GM23338 (cell line): Measurements from ENCODE around the gene SLC30A10. TPM values are rescaled to one million over a fixed set of nuclear protein-coding genes. Genes with fewer than 3 reads are reported as not detected.

Source experiments
- ETS1 ChIP-seq: IDR thresholded peaks from 2 replicates; pipeline ENCODE4 v1.6.1; 2016; ENCODE audit warnings: antibody characterized with exemption
- REST ChIP-seq: IDR thresholded peaks from one replicate; pipeline ENCODE4 v1.6.1; 2018; ENCODE audit warnings: antibody characterized with exemption; ENCODE audit not compliant: unreplicated experiment
- polyA plus RNA-seq: library from polyadenylated mRNA; unstranded; fragments of >200 nt; fragmentation: Nextera tagmentation; extraction: Ambion mirVana; gene quantifications from 2 replicates; pipeline ENCODE4 v1.2.1, GENCODE V29; 2016
- total RNA-seq: library from RNA; depleted of rRNA; stranded (reverse); fragments of >200 nt; shearing (Covaris generic); gene quantifications from 2 replicates; pipeline ENCODE4 v1.2.3, GENCODE V29; 2014
- TF ChIP-seq, protein P1 (sequence below): fragments of 250-450 bp; sonication (Bioruptor Pico); IDR thresholded peaks from 2 replicates; pipeline ENCODE4 v1.5.0; 2020; ENCODE audit warnings: mild to moderate bottlenecking, moderate library complexity

The SLC30A10 gene
- total and polyA plus RNA-seq, 2 experiments from 2014 or later = 0.47 to 1.1 TPM

- TF ChIP-seq, protein P1, sequence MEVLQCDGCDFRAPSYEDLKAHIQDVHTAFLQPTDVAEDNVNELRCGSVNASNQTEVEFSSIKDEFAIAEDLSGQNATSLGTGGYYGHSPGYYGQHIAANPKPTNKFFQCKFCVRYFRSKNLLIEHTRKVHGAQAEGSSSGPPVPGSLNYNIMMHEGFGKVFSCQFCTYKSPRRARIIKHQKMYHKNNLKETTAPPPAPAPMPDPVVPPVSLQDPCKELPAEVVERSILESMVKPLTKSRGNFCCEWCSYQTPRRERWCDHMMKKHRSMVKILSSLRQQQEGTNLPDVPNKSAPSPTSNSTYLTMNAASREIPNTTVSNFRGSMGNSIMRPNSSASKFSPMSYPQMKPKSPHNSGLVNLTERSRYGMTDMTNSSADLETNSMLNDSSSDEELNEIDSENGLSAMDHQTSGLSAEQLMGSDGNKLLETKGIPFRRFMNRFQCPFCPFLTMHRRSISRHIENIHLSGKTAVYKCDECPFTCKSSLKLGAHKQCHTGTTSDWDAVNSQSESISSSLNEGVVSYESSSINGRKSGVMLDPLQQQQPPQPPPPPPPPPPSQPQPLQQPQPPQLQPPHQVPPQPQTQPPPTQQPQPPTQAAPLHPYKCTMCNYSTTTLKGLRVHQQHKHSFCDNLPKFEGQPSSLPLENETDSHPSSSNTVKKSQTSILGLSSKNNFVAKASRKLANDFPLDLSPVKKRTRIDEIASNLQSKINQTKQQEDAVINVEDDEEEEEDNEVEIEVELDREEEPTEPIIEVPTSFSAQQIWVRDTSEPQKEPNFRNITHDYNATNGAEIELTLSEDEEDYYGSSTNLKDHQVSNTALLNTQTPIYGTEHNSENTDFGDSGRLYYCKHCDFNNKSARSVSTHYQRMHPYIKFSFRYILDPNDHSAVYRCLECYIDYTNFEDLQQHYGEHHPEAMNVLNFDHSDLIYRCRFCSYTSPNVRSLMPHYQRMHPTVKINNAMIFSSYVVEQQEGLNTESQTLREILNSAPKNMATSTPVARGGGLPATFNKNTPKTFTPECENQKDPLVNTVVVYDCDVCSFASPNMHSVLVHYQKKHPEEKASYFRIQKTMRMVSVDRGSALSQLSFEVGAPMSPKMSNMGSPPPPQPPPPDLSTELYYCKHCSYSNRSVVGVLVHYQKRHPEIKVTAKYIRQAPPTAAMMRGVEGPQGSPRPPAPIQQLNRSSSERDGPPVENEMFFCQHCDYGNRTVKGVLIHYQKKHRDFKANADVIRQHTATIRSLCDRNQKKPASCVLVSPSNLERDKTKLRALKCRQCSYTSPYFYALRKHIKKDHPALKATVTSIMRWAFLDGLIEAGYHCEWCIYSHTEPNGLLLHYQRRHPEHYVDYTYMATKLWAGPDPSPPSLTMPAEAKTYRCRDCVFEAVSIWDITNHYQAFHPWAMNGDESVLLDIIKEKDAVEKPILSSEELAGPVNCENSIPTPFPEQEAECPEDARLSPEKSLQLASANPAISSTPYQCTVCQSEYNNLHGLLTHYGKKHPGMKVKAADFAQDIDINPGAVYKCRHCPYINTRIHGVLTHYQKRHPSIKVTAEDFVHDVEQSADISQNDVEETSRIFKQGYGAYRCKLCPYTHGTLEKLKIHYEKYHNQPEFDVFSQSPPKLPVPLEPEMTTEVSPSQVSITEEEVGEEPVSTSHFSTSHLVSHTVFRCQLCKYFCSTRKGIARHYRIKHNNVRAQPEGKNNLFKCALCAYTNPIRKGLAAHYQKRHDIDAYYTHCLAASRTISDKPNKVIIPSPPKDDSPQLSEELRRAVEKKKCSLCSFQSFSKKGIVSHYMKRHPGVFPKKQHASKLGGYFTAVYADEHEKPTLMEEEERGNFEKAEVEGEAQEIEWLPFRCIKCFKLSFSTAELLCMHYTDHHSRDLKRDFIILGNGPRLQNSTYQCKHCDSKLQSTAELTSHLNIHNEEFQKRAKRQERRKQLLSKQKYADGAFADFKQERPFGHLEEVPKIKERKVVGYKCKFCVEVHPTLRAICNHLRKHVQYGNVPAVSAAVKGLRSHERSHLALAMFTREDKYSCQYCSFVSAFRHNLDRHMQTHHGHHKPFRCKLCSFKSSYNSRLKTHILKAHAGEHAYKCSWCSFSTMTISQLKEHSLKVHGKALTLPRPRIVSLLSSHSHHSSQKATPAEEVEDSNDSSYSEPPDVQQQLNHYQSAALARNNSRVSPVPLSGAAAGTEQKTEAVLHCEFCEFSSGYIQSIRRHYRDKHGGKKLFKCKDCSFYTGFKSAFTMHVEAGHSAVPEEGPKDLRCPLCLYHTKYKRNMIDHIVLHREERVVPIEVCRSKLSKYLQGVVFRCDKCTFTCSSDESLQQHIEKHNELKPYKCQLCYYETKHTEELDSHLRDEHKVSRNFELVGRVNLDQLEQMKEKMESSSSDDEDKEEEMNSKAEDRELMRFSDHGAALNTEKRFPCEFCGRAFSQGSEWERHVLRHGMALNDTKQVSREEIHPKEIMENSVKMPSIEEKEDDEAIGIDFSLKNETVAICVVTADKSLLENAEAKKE (CRISPR knock-in tag) = no peak
- no peak for TF ChIP-seq ETS1
- TF ChIP-seq REST = no peak
Measured at GRCh38 chr1:219913005-219913770, 15.2 kb downstream of the SLC30A10 start (continued).
